ENCODE results near the gene C18orf32. TPM values are rescaled to one million over a fixed set of nuclear protein-coding genes. Genes with fewer than 3 reads are reported as not detected.

C18orf32 gene
- total and polyA plus RNA-seq, 2 of the 13 experiments (the other 11 are each of a cell fraction or from before 2014, with no cell fraction given), result 17.6 to 20.6 TPM

DNA sequence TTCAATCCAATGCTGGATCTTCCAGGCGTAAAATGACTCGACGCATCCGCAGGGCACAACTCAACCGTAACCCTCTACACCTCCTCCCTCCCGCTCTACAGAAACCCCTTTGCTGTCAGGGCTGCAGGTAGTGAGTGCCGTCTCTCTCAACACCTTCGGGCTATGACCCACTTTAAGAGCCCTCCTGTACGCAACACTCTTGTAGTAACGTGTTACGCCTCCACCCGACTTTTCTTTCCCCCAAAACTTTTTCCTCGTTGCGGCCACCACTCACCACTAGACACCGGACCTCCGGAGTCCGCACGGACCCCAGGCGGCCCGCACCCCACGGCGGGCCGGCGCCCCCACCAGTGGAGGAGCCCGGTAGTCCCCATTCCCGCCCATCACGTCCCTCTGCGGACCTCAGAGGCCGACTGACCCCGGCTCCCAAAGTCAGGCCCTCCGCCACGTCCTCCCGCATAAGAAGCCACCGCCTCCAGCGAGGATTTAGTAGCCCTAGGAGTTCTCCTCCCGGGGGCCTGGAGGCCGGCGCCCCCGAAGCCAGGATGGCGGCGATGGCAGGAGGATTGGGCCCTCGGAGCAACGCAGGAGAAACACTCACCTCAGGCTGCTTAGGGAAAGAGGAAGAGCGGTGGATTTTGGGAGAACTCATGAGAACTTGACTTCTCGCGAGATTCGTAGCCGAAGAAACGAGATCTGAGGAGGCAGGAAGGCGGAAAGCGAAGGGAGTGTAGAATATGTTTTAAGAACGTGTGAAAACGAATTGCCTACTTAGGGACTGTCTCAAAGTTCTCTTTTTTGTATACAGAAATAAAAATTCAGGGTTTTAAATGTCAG is 5.0 kb upstream of the C18orf32 start, which contains the start of gene RPL17 (continued):
- TF ChIP-seq IRF9 (CRISPR knock-in tag; IDR thresholded peaks at IDR 0.05; ENCODE audit: borderline replicate concordance) (peak; percentile 81; the same call in 1 of the 2 replicates), SMAD1 (CRISPR knock-in tag; IDR thresholded peaks at IDR 0.05; ENCODE audit: borderline replicate concordance, low read depth) (no peak; the same call in 1 of the 2 replicates), ZNF333 (CRISPR knock-in tag; IDR thresholded peaks at IDR 0.05; ENCODE audit: borderline replicate concordance) (peak; percentile 63; the same call in 1 of the 2 replicates), ZNF275 (CRISPR knock-in tag; IDR thresholded peaks at IDR 0.05; ENCODE audit: borderline replicate concordance) (peak; percentile 72; the same call in 1 of the 2 replicates), ZNF446 (CRISPR knock-in tag; IDR thresholded peaks at IDR 0.05) (no peak), BORCS8-MEF2B (CRISPR knock-in tag; IDR thresholded peaks at IDR 0.05) (peak; percentile 66; the same call in 1 of the 2 replicates), DMTF1 (CRISPR knock-in tag; IDR thresholded peaks at IDR 0.05) (no peak), ZNF782 (CRISPR knock-in tag; IDR thresholded peaks at IDR 0.05; ENCODE audit: borderline replicate concordance) (no peak), NR1H2 (CRISPR knock-in tag; IDR thresholded peaks at IDR 0.05; ENCODE audit: borderline replicate concordance, low read depth) (0 out of 2 replicates have a peak, but pooled peaks have one; percentile 25), TAF1 (CRISPR knock-in tag; IDR thresholded peaks at IDR 0.05) (peak; percentile 99), PHF20 (CRISPR knock-in tag; IDR thresholded peaks at IDR 0.05) (peak; percentile 92), RBM39 (IDR thresholded peaks at IDR 0.05; ENCODE audit: low read depth, low read length, poor library complexity, severe bottlenecking) (peak; percentile 97), HOMEZ (CRISPR knock-in tag; IDR thresholded peaks at IDR 0.05; ENCODE audit: low read depth) (peak; percentile 86), ZNF530 (CRISPR knock-in tag; IDR thresholded peaks at IDR 0.05; ENCODE audit: low read depth) (no peak)
- TF ChIP-seq, protein P1, sequence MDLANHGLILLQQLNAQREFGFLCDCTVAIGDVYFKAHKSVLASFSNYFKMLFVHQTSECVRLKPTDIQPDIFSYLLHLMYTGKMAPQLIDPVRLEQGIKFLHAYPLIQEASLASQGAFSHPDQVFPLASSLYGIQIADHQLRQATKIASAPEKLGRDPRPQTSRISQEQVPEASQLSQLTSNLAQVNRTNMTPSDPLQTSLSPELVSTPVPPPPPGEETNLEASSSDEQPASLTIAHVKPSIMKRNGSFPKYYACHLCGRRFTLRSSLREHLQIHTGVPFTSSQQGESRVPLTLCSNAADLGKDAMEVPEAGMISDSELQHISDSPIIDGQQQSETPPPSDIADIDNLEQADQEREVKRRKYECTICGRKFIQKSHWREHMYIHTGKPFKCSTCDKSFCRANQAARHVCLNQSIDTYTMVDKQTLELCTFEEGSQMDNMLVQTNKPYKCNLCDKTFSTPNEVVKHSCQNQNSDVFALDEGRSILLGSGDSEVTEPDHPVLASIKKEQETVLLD (CRISPR knock-in tag; IDR thresholded peaks at IDR 0.05; ENCODE audit: low read depth), result peak; percentile 50; the same call in 1 of the 2 replicates

Measured in HepG2 (cell line).